ENCODE measurements around the gene MAFF.
"Not testable (repeated sequence)": the region's sequence is repeated elsewhere in the genome, so short reads cannot be mapped to it uniquely, and the experiment has no call there.

The MAFF gene

GRCh38 chr22:38201711-38202436 is at the start of gene MAFF:
MAFF (plus strand) TSS chr22:38201994; CDS start chr22:38213854, 11,860 bp downstream.
- DNase-seq (ENCODE audit: low read depth) = peak; percentile 83

GRCh38 chr22:38153821-38154562 is 47.8 kb upstream of the MAFF start:
- no peak for DNase-seq (ENCODE audit: low read depth)

GRCh38 chr22:38154563-38154915 is 47.3 kb upstream of the MAFF start:
- DNase-seq (ENCODE audit: low read depth) = not testable (repeated sequence)

DNA sequence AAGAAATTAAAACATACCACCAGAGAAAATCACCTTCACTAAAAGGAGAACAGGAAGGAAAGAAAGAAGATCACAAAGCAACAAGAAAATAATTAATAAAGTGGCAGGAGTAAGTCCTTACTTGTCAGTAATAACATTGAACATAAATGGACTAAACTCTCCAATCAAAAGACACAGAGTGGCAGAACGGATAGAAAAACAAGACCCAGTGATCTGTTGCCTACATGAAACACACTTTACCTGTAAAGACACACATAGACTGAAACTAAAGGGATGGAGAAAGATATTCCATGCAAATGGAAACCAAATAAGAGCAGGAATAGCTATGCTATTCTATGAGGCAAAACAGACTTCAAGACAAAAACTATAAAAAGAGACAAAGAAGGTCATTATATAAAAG is 46.1 kb upstream of the MAFF start:
- DNase-seq (ENCODE audit: low read depth) = no peak

DNA sequence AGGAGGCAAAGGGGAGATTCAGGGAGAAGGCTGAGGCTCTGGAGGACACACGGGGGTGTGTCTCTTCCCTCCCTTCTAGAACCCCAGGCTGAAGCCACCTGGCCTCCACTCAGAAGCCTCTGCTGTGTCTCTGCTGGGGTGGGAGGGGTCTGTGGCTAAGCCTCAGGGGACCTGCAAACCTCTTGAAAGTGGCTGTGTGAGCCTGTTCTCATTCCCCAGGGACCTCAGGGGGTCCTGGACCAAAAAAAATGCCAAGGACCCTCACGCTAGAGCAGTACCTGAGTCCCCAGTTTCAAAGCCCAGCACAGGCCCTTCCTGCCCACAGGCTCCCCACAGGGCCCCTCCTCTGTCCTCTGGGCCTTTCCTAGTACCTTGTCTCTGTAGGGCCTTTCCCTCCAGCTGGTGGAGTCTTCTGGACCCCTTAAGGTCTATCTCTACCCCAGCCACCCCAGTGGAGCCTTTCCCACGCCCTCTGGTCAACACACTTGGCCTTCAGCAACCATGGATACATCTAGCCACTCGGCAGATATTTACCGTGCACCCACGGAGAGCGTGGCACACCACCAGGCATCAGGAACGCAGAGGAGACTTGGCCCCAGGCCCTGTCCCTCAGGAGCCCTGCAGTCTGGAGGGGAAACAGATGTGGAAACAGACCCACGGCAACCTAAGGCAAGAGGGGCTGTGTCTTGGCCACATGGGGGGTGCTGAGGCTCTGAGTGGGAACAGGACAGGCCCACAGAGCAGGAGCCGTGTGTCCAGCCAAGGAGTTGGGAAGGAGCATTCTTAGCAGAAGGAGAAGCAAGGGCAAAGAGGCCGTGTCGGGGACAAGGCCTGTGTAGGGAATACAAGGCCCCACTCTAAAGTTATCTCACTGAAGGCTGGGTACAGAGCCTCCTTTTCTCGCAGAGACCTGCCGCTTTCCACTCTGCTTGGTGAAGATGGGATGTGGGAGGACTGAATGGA is 38.6 kb upstream of the MAFF start:
- DNase-seq (ENCODE audit: low read depth) = no peak

DNA sequence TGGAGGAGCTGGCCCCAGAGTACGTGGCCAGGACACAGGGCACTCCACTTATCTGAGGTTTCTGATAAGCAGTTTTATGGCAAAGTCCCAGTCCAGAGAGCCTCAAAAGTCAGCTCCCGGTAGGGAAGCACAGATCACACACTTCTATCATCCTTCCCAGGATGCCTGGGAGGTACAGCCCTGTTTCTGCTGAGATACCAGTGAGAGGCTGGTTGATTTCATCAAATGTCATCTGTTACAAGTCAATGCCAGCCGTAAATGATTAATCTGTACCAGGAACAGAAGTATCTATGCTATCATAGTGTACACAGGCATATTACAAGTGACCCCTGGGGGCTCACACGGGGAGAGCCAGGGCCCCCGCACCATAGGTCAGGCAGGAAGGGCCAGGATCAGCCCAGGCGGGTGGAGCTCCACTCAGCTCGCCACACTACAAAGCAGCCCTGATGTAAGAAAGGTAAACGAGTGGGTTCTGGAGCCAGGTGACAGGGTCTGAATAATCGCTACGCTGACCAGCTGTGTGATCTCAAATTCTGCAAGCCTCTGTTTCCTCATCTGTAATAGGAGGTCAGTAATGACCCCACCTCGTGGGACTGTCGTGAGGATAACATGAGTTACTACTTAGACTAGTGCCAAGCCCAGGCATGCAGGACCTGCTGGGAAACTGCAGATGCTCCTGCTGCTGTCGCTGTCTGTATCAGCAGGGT is 37.8 kb upstream of the MAFF start:
- DNase-seq (ENCODE audit: low read depth) = no peak

GRCh38 chr22:38164551-38164918 is 37.3 kb upstream of the MAFF start:
- no peak for DNase-seq (ENCODE audit: low read depth)

DNA sequence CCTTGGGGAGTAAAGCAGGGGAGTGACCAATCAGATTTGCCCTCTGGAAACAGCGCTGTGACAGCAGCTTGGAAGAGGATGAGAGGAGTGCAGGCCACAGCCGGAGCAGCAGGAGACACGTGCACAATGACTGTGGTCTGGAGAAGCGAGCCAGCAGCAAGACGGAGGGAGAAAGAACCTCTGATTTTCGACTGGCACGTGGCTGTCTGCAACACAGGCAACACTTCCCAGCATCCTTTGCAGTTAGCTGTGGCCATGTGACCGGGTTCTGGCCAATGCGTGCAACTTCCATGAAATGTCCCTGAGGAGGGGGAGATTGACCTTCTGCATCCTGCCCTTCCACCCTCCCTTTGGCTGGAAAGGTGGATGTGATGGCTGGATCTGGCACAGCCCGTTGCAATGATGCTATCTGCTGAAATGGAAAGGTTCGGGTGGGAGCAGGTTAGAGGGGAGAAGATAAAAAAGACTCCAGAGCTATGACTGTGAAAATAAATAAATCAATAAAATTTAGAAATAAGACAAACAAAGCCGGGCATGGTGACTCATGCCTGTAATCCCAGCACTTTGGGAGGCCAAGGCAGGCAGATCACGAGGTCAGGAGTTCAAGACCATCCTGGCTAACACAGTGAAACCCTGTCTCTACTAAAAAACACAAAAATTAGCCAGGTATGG is 35.7 kb upstream of the MAFF start:
- no peak for DNase-seq (ENCODE audit: low read depth)

GRCh38 chr22:38167988-38168407 is 33.8 kb upstream of the MAFF start:
- no peak for DNase-seq (ENCODE audit: low read depth)

DNA sequence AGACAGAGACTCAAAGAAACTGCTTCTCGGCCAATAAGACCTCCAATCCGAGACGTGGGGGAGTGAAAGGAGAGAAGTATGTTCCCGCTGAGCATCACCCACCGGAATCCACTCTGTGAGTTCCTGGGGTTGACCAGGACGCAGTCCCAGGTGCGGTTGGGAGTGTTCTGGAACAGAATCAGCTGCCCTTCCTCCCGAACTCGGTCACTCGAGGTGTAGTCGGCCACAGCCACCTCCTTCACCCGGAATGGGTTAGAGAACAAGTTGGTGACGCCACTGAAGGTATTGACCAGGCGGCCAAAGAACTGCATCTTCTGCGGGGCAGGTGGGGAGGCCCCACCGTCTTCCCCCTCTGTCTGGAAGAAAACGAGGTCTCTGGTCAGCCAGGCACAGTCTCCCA is 32.7 kb upstream of the MAFF start:
- DNase-seq (ENCODE audit: low read depth) = no peak

GRCh38 chr22:38170469-38170868 is 31.3 kb upstream of the MAFF start:
- no peak for DNase-seq (ENCODE audit: low read depth)

GRCh38 chr22:38171927-38172831 is 29.6 kb upstream of the MAFF start:
- DNase-seq (ENCODE audit: low read depth) = no peak

DNA sequence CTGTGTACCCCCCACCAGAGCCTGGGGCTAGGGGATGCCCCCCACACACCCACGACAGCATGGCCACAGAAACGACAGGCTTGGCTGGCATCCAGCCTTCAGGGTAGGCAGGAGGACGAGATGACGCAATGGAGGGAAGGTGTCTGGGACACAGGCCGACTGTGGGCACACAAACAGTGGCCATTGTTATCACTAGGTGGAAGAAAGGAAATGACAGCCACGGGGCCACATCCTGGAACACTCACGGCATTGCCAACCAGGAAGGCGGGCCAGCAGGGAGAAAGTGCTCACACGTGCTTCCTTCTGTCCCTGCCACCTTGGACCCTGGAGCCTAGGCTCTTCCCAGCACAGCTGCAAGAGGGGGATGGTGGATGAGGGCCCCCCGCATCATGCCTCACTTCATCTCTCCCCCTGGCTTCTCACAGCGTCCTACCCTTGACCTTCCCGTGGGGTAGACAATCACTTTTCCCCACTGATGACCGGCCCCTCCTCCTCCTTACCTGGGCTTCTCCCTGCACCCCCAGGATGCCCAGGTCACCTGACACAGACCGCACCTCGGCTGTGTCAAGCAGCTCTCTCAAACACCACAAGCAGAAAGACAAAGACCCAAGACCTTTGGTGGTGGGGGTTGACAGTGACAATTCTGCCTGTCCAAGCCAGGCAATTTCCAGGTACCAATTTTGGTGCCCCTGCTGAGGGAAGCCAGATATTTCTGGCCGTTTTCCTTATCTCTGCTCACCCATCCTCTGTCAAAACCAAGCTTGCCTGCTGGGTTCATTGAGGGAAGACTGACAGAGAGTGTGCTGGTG is 28.8 kb upstream of the MAFF start:
- no peak for DNase-seq (ENCODE audit: low read depth)

DNA sequence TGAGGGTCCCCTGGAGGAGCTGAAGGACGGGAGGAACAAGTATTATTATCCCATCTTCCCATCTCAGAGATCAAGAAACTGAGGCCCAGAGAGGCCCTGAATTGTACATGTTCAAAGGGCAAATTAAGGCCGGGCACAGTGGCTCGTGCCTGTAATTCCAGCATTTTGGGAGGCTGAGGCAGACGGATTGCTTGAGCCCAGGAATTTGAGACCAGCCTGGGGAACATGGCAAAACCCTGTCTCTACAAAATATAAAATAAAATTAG is 28.2 kb upstream of the MAFF start:
- DNase-seq (ENCODE audit: low read depth) = no peak

DNA sequence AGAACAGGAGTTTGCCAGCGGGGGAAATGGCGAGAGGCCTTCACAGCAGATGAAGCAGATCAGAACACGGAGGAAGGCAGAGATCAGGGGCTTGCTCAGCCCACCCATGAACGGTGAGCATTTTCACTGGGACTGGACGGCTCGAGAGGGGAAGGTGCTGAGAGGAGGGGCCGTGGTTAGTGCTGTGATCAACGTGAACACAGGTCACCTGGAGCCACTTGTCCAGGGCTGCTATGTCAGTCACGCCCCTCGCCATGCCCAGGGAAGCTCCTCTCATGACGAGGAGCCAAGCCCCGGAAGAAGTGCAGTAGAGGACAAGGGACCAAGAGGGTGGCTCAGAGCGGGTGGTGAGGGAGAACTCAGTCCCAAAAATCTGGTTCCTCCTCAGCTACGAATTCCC is 27.2 kb upstream of the MAFF start:
- DNase-seq (ENCODE audit: low read depth) = no peak

- no peak for DNase-seq (ENCODE audit: low read depth)
These were observed 26.3 kb upstream of the MAFF start for GRCh38 chr22:38175206-38176118.

DNA sequence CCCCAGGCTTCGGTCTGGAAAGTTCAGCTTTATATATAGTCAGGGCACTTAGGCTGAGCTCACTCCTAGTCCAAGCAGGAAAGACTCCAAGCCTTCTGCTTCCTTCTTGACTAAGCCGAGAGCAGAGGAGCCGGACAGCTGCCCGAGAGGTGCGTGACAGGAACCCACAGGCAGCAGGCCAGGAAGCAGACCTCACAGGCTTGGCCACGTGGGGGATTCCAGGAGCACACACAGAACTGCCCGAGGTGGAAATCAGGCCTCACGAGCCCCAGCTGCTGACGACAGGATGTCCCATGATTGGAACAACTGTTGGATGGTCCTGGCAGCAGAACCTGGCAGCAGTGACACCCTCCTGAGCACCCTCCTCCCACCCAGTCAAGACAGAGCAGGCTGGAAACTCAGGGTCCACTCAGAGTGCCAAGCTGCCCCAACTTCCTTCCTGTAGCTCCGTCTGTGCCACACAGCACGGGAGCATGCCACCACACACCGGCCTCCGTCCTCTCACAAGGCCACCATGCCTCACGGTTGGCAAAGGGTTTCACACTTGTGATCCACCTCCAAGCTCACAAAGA is 25.5 kb upstream of the MAFF start:
- peak; percentile 18 for DNase-seq (ENCODE audit: low read depth)

DNA sequence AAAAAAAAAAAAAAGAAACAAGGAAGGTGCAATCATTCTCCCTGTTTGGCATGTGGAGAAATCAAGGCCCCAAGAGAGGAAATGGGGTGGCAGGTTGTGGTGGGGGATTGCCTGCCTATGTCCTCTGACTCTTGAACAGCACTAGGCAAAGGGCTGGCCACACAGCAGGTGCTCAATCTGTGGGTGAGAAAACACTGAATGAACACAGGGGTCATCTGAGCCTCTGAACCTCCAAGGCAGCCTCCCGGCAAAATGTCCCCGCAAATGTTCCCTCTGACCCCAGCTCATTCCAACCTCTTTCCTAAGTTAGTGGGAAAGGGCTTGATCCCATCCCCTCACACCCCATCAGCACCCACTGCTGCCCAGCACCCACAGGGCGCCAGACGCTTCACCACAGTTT is 24.8 kb upstream of the MAFF start:
- no peak for DNase-seq (ENCODE audit: low read depth)
